ENCODE measurements around the gene FAXDC2. TPM values are rescaled to one million over a fixed set of nuclear protein-coding genes. Genes with fewer than 3 reads are reported as not detected.

The FAXDC2 gene
- total and polyA plus RNA-seq, 9 of the 15 experiments (the other 6 are each of a cell fraction or from before 2014, with no cell fraction given): 2.4 to 30.0 (median 9.9) TPM

DNA sequence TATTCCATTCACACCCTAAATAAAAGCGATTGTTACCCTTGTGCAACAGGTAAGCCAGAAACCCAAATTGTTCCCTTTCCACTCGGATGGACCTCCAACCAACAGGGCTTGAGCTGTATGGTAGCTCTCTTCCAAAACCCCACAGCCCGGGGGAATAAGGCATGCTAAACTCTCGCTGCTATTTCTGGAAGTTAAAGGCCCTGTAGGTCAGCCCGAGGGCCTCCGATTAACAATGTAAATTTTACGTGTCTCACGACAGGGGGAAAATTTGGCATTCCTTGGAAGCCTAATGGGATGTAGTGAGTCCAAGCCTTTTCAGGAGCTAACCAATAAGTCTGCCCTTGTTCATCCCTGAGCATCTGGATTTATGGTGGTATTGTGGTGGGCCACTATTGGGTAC, 34.0 kb upstream of the FAXDC2 start:
- in situ Hi-C loops (cut with MboI): no loop called here
- Histone ChIP-seq H2AFZ (ENCODE audit: low read depth, low read length) (no peak overlapping the region), H3K9me1 (ENCODE audit: control insufficient read depth, insufficient read depth, low read length) (no peaks in the 10 kb centered on the region), H3K27ac (ENCODE audit: extremely low read depth, low read depth, low read length) (no peak overlapping the region), H3K9me3 (replicated peaks; ENCODE audit: control insufficient read depth, insufficient read depth, low read depth, low read length) (peaks cover 11% of the 10 kb centered on the region), H3K27me3 (ENCODE audit: control insufficient read depth in 2 of 2, insufficient read depth in 2 of 2, low read length in 2 of 2) (no peaks in the 10 kb centered on the region), H3K36me3 (ENCODE audit: control insufficient read depth, insufficient read depth, low read length) (peaks cover 44% of the 10 kb centered on the region), H3K4me2 (ENCODE audit: insufficient read depth, low read length) (no peak overlapping the region), H3K9ac (ENCODE audit: insufficient read depth in 1 of 2, low read depth in 2 of 2, low read length in 2 of 2) (no peak overlapping the region), H3K79me2 (ENCODE audit: control insufficient read depth, insufficient read depth, low read length) (no peaks in the 10 kb centered on the region), H3K4me1 (replicated peaks in 1 of 2; ENCODE audit: control insufficient read depth in 2 of 2, insufficient read depth in 2 of 2, low read length in 2 of 2) (no peaks in the 10 kb centered on the region), H3K4me3 (no peak overlapping the region), H4K20me1 (replicated peaks; ENCODE audit: control insufficient read depth, insufficient read depth, low read length) (no peaks in the 10 kb centered on the region)
- 92% methylated on average over 8 of the region's 8 CpGs for WGBS (ENCODE audit: insufficient coverage, low coverage, missing lambda C conversion rate)
- intact Hi-C loops (cut with micrococcal nuclease): no loop called here
- BruUV-seq (replicated peaks): no TSS peak
- FAIRE-seq (no peak), ATAC-seq (no peak), DNase-seq (ENCODE audit: extremely low read depth in 1 of 4, low spot score in 3 of 4) (no peak)
- CTCF ChIA-PET (ENCODE audit: low intra/inter-chr PET ratio): no interaction called here
- POLR2A ChIA-PET: no interaction called here
- TF ChIP-seq SOX6 (IDR thresholded peaks at IDR 0.05): no peak
- TF ChIP-seq, protein P1, sequence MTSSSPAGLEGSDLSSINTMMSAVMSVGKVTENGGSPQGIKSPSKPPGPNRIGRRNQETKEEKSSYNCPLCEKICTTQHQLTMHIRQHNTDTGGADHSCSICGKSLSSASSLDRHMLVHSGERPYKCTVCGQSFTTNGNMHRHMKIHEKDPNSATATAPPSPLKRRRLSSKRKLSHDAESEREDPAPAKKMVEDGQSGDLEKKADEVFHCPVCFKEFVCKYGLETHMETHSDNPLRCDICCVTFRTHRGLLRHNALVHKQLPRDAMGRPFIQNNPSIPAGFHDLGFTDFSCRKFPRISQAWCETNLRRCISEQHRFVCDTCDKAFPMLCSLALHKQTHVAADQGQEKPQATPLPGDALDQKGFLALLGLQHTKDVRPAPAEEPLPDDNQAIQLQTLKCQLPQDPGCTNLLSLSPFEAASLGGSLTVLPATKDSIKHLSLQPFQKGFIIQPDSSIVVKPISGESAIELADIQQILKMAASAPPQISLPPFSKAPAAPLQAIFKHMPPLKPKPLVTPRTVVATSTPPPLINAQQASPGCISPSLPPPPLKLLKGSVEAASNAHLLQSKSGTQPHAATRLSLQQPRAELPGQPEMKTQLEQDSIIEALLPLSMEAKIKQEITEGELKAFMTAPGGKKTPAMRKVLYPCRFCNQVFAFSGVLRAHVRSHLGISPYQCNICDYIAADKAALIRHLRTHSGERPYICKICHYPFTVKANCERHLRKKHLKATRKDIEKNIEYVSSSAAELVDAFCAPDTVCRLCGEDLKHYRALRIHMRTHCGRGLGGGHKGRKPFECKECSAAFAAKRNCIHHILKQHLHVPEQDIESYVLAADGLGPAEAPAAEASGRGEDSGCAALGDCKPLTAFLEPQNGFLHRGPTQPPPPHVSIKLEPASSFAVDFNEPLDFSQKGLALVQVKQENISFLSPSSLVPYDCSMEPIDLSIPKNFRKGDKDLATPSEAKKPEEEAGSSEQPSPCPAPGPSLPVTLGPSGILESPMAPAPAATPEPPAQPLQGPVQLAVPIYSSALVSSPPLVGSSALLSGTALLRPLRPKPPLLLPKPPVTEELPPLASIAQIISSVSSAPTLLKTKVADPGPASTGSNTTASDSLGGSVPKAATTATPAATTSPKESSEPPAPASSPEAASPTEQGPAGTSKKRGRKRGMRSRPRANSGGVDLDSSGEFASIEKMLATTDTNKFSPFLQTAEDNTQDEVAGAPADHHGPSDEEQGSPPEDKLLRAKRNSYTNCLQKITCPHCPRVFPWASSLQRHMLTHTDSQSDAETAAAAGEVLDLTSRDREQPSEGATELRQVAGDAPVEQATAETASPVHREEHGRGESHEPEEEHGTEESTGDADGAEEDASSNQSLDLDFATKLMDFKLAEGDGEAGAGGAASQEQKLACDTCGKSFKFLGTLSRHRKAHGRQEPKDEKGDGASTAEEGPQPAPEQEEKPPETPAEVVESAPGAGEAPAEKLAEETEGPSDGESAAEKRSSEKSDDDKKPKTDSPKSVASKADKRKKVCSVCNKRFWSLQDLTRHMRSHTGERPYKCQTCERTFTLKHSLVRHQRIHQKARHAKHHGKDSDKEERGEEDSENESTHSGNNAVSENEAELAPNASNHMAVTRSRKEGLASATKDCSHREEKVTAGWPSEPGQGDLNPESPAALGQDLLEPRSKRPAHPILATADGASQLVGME (CRISPR knock-in tag; IDR thresholded peaks at IDR 0.05): no peak
- TF ChIP-seq ZNF280B (CRISPR knock-in tag; IDR thresholded peaks at IDR 0.05): no peak
- no peak for TF ChIP-seq ZNF77 (CRISPR knock-in tag; IDR thresholded peaks at IDR 0.05)
- TF ChIP-seq KDM5B (IDR thresholded peaks at IDR 0.05; ENCODE audit: insufficient replicate concordance, low read depth, low read length): no peak
- no peak for TF ChIP-seq CBX3 (IDR thresholded peaks at IDR 0.05; ENCODE audit: borderline replicate concordance in 1 of 2, low read length in 2 of 2)
- TF ChIP-seq STAT5A (IDR thresholded peaks at IDR 0.05; ENCODE audit: borderline replicate concordance, low read length): no peak
- TF ChIP-seq NELFE (IDR thresholded peaks at IDR 0.05; ENCODE audit: insufficient read depth, insufficient read length): no peak
- TF ChIP-seq ZFP1 (CRISPR knock-in tag; IDR thresholded peaks at IDR 0.05): no peak
- no peak for TF ChIP-seq ARID3A (IDR thresholded peaks at IDR 0.05; ENCODE audit: borderline replicate concordance, low read depth, low read length)
- TF ChIP-seq PTTG1 (tag; IDR thresholded peaks at IDR 0.05; ENCODE audit: low read depth): no peak
- TF ChIP-seq TFAM (CRISPR knock-in tag; conservative IDR thresholded peaks at IDR 0.05): no peak

Data from K562 (cell line).